Limb (tissue), 2 donors: ENCODE measurements around the gene MLYCD.

Source experiments
- DNase-seq, 2 donors: peaks; one replicate each; pipeline ENCODE4 v3.0.0-alpha.2; 2016; ENCODE audit errors: extremely low spot score in 2 of 2

MLYCD gene

GRCh38 chr16:83899272-83899897, 470 bp downstream of the MLYCD start:
- peak in 1 of 2 donors; percentile 13 for DNase-seq

DNA sequence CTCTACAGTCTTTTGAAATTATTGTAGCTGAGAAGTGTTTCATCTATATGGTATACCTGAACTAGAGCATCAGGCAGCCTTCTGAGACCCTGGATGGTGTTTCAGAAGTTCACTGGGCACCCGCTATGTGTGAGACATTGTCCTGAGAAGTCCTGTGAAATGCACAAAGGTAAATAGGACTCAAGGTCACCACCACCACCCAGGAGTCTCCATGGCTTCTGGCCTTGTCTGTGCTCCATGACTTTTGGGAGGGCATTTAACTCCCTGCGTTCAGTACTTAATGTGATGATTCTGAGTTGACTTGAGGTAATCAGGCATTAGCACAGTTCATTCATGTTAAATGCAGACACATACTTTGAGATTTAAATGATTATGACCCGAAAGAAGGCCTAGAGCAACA, 1.1 kb downstream of the MLYCD start:
- DNase-seq = no peak

DNA sequence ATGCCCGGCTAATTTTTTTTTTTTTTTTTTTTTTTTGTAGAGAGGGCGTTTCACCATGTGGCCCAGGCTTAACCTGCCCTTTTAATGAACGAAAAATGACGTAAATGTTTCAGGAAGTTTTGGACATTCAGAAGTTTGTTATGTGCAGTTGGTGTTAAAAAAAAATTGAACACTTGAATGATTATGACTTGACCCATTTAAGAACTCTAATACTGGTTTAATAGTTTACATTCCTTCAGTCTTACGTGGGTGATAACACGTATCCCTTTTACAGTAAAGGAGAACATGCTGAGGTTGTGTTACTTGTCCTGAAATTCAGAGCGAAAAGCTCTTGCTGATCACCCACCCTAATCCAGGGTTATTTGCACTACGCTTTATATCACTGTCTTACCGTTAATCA, 1.7 kb downstream of the MLYCD start:
- no peak for DNase-seq

DNA sequence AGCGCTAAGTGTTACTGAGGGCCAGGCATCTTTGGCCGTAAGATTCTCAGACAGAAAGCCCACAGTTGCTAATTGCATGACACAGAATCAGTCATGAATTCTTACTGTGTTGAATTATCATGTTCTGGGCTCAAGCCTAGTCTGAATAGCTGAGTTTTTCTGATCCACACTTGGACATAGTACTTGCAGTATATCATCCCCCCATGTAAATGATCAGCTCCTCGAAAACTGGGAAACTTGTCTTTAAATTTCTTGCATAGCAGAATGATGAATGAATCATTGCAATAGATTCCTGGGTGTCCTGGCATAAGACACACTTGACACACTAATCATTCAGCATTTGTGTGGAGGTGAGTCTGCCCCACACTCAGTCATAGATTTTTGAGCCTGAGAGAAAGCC, 2.2 kb downstream of the MLYCD start:
- no peak for DNase-seq

- DNase-seq = peak; percentile 62 to 67
These were observed 4.8 kb downstream of the MLYCD start for GRCh38 chr16:83903751-83904150.

GRCh38 chr16:83906683-83907082, 7.8 kb downstream of the MLYCD start:
- DNase-seq = no peak

DNA sequence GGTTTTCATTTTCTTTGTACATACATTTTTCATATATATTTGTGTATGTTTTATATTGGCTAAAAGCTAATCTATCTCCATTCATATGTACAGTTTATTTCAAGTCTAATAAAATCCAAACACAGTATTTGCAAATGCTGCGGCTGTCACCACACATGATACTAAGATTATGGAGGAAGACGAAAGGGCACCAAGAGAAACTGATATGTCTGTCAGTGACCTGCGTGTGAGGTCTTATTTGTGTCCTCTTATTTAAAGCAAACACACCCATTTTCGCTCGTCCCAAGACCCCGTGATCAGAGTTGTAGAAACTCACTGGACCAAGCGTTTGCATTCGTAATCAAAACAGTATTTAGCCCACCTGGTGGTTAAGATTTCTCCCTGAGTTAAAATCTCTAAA, 8.2 kb downstream of the MLYCD start:
- DNase-seq = no peak

DNA sequence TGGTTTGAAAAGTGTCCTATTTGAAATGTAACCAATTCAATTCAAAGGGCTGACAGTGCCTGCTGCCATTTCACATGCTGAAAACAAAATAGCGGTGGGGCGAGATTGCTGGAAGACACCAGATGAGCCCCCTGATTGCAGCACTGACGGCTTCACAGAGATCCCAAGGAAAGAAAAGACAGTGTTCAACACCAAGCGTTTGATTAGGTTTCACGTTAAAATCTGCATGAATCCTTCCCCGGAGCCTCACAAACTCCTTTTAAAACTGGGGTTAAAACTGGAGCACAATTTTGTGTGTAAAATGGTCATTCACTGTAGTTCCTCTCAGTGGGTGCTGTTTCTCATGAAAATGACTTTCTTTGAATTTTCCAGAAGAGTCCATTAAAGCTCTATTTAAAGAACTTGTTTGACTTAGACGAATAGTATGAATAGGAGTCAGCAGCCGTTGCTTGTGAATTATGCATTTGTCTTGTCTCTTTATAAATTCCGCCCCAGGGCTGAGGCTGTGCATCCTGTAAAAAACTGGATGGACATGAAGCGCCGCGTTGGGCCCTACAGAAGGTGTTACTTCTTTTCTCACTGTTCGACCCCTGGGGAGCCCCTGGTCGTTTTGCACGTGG, 8.8 kb downstream of the MLYCD start:
- DNase-seq = no peak

DNA sequence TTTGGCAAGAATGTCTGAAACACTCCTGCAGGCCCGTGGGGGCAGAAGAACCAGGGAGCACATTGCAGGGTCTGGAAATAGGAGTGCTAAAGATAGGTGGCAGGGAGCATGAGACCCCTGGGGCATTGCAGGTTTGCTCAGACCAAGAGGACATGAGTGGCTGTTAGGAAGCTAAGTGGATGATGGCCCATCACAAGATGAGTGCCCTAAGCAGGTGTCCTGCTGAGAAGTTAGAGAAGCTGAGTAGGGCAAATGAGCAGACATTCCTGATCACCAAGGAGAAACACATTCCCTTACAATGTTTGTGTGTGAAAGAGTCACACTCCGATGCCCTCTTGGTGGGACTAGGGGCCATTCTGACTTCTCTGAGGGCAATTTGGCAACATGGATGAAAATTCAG, 9.9 kb downstream of the MLYCD start:
- DNase-seq = no peak

DNA sequence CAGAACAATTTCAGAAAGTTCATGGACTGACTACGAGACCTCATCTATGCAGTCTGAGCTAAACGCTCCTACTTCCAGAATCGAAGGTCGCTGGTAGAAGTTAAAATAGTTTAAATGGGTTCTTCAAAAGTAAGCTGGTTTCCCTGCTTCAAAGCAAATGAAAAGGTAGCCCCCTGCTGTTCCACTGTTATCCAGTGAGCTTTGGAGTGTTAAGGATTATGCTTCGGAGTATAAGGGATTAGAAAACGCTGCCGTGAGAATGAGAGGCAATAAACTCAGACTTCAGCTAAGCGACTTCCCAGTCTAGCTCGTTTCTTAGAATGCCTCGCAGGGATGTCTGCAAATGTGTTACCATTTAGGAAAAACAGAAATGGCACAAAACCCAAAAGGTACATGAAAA, 12.4 kb downstream of the MLYCD start:
- no peak for DNase-seq

GRCh38 chr16:83912519-83913244, 13.8 kb downstream of the MLYCD start:
- DNase-seq = no peak

- peak in 1 of 2 donors; percentile 32 for DNase-seq
These were observed 14.3 kb downstream of the MLYCD start for GRCh38 chr16:83913245-83913633.

GRCh38 chr16:83914091-83914710, 15.3 kb downstream of the MLYCD start:
- no peak for DNase-seq

- no peak for DNase-seq
These were observed 16.2 kb downstream of the MLYCD start for GRCh38 chr16:83915081-83915480.

DNA sequence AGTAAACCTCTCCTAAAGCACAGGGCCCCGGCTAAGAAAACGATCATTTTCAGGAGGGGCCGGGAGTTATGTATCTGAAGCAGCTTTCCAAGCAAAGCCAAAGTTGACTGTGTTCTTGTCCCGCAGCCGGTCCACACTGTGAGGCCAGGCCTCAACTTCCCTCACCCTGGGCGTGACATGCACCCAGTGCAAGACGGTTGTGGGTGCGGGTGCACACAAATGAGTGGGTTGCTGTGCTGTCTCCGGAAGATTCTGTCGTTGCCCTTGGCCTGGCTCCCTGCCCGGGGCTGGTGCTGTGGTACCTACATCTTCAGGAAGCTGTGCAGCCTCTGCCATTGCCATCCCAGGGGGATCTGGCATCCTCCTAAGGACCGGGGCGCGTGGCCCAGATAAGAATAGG, 16.6 kb downstream of the MLYCD start:
- DNase-seq = no peak

- no peak for DNase-seq
These were observed 18.5 kb downstream of the MLYCD start for GRCh38 chr16:83917152-83918120.

DNA sequence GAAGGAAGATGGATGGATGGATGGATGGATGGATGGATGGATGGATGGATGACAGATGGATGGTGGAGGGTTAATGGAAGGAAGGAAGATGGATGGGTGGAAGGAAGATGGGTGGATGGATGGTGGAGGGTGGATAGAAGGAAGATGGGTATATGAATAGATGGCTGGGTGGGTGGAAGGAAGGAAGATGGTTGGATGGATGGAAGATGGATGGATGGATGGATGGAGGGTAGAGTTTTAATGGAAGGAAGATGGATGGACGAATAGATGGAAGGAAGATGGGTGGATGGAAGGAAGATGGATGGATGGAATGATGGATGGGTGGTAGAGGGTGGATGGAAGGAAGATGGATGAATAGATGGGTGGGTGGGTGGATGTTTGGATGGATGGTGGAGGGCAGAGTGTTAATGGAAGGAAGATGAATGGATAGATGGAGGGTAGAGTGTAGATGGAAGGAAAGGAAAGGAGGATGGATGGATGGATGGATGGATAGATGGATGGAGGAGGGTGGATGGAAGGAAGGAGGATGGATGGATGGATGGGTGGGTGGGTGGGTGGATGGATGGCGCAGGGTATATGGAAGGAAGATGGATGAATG, 22.1 kb downstream of the MLYCD start:
- DNase-seq = no peak

- no peak for DNase-seq
These were observed 24.9 kb downstream of the MLYCD start for GRCh38 chr16:83923581-83924365.

DNA sequence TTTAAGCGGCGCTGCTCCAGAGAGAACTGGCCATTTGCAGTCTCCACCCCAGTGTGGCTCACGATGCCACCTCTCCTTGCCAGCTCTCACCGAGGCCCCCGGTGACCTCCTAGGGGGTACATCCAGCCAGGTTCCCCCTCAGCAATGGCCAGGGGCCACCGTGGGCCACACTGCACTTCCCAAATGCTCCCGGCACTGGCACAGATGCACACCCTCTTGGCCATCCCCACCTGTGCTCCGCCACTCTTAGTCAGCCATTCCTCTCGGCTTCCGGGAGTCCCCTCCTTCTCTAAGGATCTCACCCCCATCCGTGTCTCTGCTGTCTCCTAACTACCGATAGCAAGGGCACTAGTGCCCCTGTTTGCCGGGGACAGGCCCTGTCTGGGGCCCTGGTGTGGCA, 25.8 kb downstream of the MLYCD start:
- no peak for DNase-seq
